HG03025 (cell line): Measurements from ENCODE around the gene COP1.
"Not testable (repeated sequence)": the region's sequence is repeated elsewhere in the genome, so short reads cannot be mapped to it uniquely, and the experiment has no call there.

Experiments
- ATAC-seq: cut with Tn5 transposase; IDR thresholded peaks from one replicate; pipeline ENCODE4 v1.9.1; 2021; ENCODE audit warnings: mild to moderate bottlenecking, moderate library complexity; ENCODE audit not compliant: unreplicated experiment, low FRiP score

Gene COP1

GRCh38 chr1:176206961-176207902 lies at the start of gene COP1:
Gene COP1 (minus strand): TSS chr1:176207286. CDS start chr1:176206978, 308 bp downstream.
- peak; percentile 77 for ATAC-seq

GRCh38 chr1:176252191-176252590 lies 45.1 kb upstream of the COP1 start:
- no peak for ATAC-seq

- no peak for ATAC-seq
Observed at GRCh38 chr1:176244851-176245250, 37.8 kb upstream of the COP1 start.

- ATAC-seq: no peak
Observed at GRCh38 chr1:176243746-176244145, 36.7 kb upstream of the COP1 start.

- ATAC-seq: no peak
Observed at GRCh38 chr1:176241385-176242015, 34.4 kb upstream of the COP1 start.

- not testable (repeated sequence) for ATAC-seq
Observed at GRCh38 chr1:176233657-176234056, 26.6 kb upstream of the COP1 start.

GRCh38 chr1:176227579-176227978 lies 20.5 kb upstream of the COP1 start:
- no peak for ATAC-seq

- no peak for ATAC-seq
Observed at GRCh38 chr1:176225911-176226310, 18.8 kb upstream of the COP1 start.

- ATAC-seq: no peak
Observed at GRCh38 chr1:176225479-176225875, 18.4 kb upstream of the COP1 start.

GRCh38 chr1:176222196-176222595 lies 15.1 kb upstream of the COP1 start:
- ATAC-seq: no peak

GRCh38 chr1:176220100-176220689 lies 13.1 kb upstream of the COP1 start:
- ATAC-seq: no peak

GRCh38 chr1:176217461-176218099 lies 10.5 kb upstream of the COP1 start:
- ATAC-seq: no peak

GRCh38 chr1:176216031-176216430 lies 8.9 kb upstream of the COP1 start:
- ATAC-seq: no peak

- no peak for ATAC-seq
Observed at GRCh38 chr1:176211396-176212165, 4.5 kb upstream of the COP1 start.

- ATAC-seq: no peak
Observed at GRCh38 chr1:176208034-176208433, 948 bp upstream of the COP1 start.

- ATAC-seq: peak; percentile 21
Observed at GRCh38 chr1:176206006-176206960, 803 bp downstream of the COP1 start.

- no peak for ATAC-seq
Observed at GRCh38 chr1:176205332-176205914, 1.7 kb downstream of the COP1 start.

GRCh38 chr1:176204655-176205054 lies 2.4 kb downstream of the COP1 start:
- not testable (repeated sequence) for ATAC-seq

GRCh38 chr1:176203735-176204134 lies 3.4 kb downstream of the COP1 start:
- no peak for ATAC-seq
